Thyroid gland (tissue), 4 donors: ENCODE measurements around the gene MZT2A. TPM values are rescaled to one million over a fixed set of nuclear protein-coding genes. Genes with fewer than 3 reads are reported as not detected.
A peak's percentile ranks its signal among the peaks of the same experiment; 100 is the strongest.
"Not testable (repeated sequence)": the region's sequence is repeated elsewhere in the genome, so short reads cannot be mapped to it uniquely, and the experiment has no call there.

Source experiments
- DNase-seq, 2 donors: peaks; one replicate each; pipeline ENCODE4 v3.0.0-alpha.2; 2019
- H3K27ac ChIP-seq, 3 donors: fragments of 200-600 bp; sonication (generic); 1 replicate in 2 of 3; 2 replicates in 1 of 3; pipeline ENCODE4 v1.5.1; 2016 to 2019; ENCODE audit warnings: mild to moderate bottlenecking in 1 of 3, moderate library complexity in 1 of 3
- H3K27me3 ChIP-seq: fragments of 200-600 bp; sonication (generic); one replicate; pipeline ENCODE4 v1.5.1; 2019
- H3K36me3 ChIP-seq, 2 donors: fragments of 200-600 bp; sonication (generic); one replicate each; pipeline ENCODE4 v1.5.1; 2016 to 2019
- H3K4me1 ChIP-seq, 2 donors: fragments of 200-600 bp; sonication (generic); one replicate each; pipeline ENCODE4 v1.5.1; 2017 to 2019
- H3K4me3 ChIP-seq, 3 donors: fragments of 200-600 bp; sonication (generic); replicated peaks in 1 of 3; 1 replicate in 2 of 3; 2 replicates in 1 of 3; pipeline ENCODE4 v1.5.1; 2016; ENCODE audit warnings: mild to moderate bottlenecking in 1 of 3
- H3K9me3 ChIP-seq: fragments of 200-600 bp; sonication (generic); one replicate; pipeline ENCODE4 v1.5.1; 2017
- POLR2A ChIP-seq, 2 donors: fragments of 450-650 bp; IDR thresholded peaks; one replicate each; pipeline ENCODE4 v1.6.1; 2017; ENCODE audit warnings: antibody characterized with exemption in 2 of 2, mild to moderate bottlenecking in 2 of 2, moderate library complexity in 1 of 2
- WGBS, 2 donors: methylation state at CpG; one replicate each; pipeline ENCODE4 v1.1.5; 2017; 5-methylcytosine and 5-hydroxymethylcytosine counted together
- intact Hi-C: fragments of 100-400 bp; cut with DNase I; formaldehyde crosslinking; loops from one replicate; pipeline ENCODE4 v1.15.1; 2023
- total RNA-seq, 4 donors: library from RNA; depleted of rRNA; stranded (reverse); fragments of >200 nt; gene quantifications; one replicate each; pipeline ENCODE4 v1.2.3, GENCODE V29; 2016
- TF ChIP-seq, protein P1 (sequence below), 6 experiments: fragments of 200-600 bp in 3 of 6; fragments of 450-650 bp in 3 of 6; sonication (generic) in 3 of 6; IDR thresholded peaks; one replicate each; pipeline ENCODE4 v1.5.1; 2016 to 2019; ENCODE audit warnings: antibody characterized with exemption in 6 of 6, mild to moderate bottlenecking in 2 of 6, inconsistent platforms in 1 of 6, moderate library complexity in 1 of 6

The MZT2A gene, protein sequence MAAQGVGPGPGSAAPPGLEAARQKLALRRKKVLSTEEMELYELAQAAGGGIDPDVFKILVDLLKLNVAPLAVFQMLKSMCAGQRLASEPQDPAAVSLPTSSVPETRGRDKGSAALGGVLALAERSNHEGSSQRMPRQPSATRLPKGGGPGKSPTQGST
- total RNA-seq, result 100 to 1,000 TPM in 2 of 4 donors, 10 to 100 TPM in 2; 60.6 to 116 (median 91.8) TPM

DNA sequence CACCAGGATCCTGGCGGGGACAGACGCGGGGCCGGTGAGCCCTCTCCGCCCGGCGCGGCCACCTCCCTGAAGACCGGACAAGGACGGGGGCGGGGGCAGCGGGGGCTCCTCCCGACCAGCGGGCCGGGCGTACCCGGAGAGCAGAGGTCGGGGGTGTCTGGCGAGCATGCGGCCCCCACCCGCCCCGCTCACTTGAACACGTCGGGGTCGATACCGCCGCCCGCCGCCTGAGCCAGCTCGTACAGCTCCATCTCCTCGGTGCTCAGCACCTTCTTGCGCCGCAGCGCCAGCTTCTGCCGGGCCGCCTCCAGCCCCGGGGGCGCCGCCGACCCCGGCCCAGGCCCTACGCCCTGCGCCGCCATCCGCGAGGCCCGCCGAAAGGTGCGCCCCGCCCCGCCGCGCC, at the start of gene MZT2A:
Gene MZT2A, minus strand, starts transcription at position 383 of the 403 bp plus-strand sequence. Its CDS starts 21 bp downstream, at position 362.
- intact Hi-C loops, H3K9me3 ChIP-seq, H3K36me3 ChIP-seq, H3K27me3 ChIP-seq: not testable (repeated sequence)
- Histone ChIP-seq H3K4me1 (peaks cover 24 to 46% of the 10 kb centered on the region in 2 donors), H3K27ac (peak within 1 kb of the TSS; percentile 74 to 93 (median 75)), H3K4me3 (peak within 1 kb of the TSS; percentile 21 to 80 (median 67))
- no CpG with 5 or more reads among the region's 53 CpGs for WGBS, 2 donors
- DNase-seq, result peak in 1 of 2 donors; percentile 37

DNA sequence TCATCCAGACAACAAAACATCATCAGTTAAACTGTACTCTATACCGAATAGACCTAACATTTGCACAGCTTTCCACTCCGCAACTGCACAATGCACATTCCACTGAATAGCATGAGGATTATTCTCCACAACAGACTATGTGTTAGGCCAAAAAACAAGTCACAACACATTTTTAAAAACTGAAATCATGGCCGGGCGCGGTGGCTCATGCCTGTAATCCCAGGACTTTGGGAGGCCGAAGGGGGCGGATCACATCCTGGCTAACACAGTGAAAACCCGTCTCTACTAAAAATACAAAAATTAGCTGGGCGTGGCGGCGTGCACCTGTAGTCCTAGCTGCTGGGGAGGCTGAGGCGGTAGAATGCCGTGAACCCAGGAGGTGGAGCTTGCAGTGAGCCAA, 46.7 kb upstream of the MZT2A start:
- not testable (repeated sequence) for DNase-seq
- 94 to 96% methylated on average over 13 of the region's 13 CpGs for WGBS, 2 donors

DNA sequence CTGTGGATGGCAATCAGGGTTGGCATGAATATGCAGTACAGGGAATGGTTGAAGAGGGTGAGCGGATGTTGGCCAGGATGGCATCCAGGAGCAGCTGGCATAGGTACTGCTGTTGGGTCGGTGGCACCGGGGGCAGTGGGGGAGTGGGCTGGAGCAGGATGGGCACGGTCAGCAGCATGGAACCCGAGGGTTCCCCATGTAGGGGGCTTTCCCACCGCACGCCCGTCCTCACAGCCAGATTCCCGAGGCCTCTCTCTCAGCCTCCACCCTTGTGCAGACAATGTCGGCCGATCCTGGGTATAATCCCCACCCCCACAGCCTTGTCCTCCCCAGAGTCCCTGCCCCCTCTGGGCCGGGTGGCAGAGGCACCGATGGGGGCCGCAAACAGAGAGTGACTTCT, 44.6 kb upstream of the MZT2A start:
- DNase-seq, intact Hi-C loops: not testable (repeated sequence)
- WGBS, 2 donors, result 84 to 95% methylated on average over 9 of the region's 14 CpGs

More for the DNA sequence above, 46.7 kb upstream of the MZT2A start:
- H3K27ac ChIP-seq, H3K27me3 ChIP-seq, H3K9me3 ChIP-seq, H3K4me1 ChIP-seq, H3K4me3 ChIP-seq, intact Hi-C loops, H3K36me3 ChIP-seq: not testable (repeated sequence)

DNA sequence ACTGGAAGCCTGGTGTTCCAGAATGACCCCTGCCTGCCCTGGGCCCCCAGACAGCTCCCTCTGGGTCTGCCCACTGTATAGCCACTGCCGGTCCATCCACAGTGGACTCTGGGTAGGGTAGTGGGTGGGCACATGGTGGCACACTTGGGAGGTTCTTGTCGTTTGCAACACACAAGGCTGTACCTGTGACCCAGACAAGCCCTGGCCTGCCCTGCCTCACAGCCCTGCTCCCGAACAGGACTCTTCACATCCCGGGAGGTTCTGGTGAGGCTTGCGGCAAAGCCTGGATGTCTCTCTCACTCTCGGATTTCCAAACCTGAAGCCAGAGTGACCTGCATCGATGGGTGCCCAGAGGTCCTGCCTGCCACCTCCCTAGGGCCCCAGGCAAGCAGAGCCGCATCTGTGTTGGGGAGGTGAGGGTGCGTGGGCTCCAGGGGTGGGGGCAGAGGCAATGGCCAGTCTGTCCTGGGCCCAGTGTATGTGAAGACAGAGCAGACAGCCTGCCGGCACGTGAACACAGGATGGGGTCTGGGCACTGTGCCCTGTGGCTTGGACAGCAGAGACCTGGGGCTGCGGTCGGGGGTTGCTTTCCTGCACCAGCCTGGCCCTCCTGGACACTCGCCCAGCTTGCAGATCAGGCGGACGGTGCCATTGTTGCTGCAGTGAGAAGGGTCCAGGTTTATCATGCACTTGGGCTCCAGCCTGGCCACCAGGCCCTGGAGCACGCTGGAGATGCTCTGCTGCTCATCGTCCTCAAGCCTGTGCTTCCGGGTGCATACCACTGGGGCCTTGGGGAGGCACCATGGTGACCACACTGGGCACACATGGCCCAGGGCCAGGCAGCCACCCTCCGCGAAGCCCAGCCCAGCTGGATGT, 44.0 kb upstream of the MZT2A start:
- H3K9me3 ChIP-seq, H3K27ac ChIP-seq, H3K4me1 ChIP-seq, intact Hi-C loops, H3K4me3 ChIP-seq, H3K27me3 ChIP-seq, H3K36me3 ChIP-seq, DNase-seq: not testable (repeated sequence)
- 82 to 86% methylated on average over 12 to 14 of the region's 21 CpGs for WGBS, 2 donors

More for the DNA sequence above, 44.6 kb upstream of the MZT2A start:
- H3K9me3 ChIP-seq, H3K36me3 ChIP-seq, H3K27me3 ChIP-seq, H3K4me3 ChIP-seq, H3K27ac ChIP-seq, H3K4me1 ChIP-seq: not testable (repeated sequence)

DNA sequence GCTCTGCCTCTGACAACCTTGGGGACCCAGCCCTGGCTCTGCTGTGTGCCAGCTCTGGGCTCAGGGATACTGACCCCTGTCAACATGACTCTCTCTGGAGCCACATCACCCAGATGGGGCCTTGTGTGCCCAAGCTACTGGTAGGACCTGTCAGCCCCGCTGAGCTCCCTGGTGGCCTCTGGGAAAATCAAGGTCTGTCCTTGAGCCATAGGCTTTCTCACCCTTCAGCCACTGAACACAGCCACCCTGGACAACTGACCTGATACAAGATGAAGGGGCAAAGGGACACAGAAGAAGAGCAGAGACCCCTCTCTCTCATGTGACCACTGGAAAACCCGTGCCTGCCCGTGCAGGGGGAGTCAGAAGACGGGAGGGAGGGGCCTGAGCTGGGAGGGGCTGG, 43.3 kb upstream of the MZT2A start:
- intact Hi-C loops, result no loop called here
- H3K4me1 ChIP-seq, result no peaks in the 10 kb centered on the region
- H3K9me3 ChIP-seq, result no peaks in the 10 kb centered on the region
- no peak overlapping the region for H3K27ac ChIP-seq
- 81 to 100% methylated on average over 1 to 4 of the region's 4 CpGs for whole genome bisulfite sequencing, 2 donors
- no peak overlapping the region for H3K4me3 ChIP-seq
- no peaks in the 10 kb centered on the region for H3K36me3 ChIP-seq
- no peak for DNase-seq
- no peaks in the 10 kb centered on the region for H3K27me3 ChIP-seq
- TF ChIP-seq, protein P1, sequence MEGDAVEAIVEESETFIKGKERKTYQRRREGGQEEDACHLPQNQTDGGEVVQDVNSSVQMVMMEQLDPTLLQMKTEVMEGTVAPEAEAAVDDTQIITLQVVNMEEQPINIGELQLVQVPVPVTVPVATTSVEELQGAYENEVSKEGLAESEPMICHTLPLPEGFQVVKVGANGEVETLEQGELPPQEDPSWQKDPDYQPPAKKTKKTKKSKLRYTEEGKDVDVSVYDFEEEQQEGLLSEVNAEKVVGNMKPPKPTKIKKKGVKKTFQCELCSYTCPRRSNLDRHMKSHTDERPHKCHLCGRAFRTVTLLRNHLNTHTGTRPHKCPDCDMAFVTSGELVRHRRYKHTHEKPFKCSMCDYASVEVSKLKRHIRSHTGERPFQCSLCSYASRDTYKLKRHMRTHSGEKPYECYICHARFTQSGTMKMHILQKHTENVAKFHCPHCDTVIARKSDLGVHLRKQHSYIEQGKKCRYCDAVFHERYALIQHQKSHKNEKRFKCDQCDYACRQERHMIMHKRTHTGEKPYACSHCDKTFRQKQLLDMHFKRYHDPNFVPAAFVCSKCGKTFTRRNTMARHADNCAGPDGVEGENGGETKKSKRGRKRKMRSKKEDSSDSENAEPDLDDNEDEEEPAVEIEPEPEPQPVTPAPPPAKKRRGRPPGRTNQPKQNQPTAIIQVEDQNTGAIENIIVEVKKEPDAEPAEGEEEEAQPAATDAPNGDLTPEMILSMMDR (IDR thresholded peaks at IDR 0.05), result no peak
- TF ChIP-seq POLR2A (IDR thresholded peaks at IDR 0.05), result no peak

DNA sequence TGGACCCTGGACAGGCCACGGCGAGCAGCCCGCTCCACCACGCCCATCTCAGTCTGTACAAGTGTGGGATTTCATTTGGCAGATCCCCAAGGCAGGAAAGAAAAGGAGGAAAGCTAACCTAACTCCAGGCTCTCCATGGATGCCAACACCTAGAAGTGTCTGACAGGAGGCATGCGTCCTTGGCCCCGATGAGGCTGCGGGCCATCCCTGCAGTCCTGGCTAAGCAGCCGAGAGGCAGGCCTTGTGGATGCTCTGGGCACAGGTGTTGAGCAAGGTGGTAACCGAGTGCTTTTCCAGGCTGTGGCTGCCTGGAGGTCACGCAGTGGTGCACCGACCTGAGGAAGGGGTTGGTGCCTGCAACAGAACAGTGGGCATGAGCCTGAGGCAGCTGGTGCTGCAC, 42.8 kb upstream of the MZT2A start:
- H3K4me1 ChIP-seq, H3K36me3 ChIP-seq, H3K27ac ChIP-seq, intact Hi-C loops, DNase-seq, H3K4me3 ChIP-seq, H3K9me3 ChIP-seq, H3K27me3 ChIP-seq: not testable (repeated sequence)
- 81 to 82% methylated on average over 8 to 9 of the region's 11 CpGs for WGBS, 2 donors

DNA sequence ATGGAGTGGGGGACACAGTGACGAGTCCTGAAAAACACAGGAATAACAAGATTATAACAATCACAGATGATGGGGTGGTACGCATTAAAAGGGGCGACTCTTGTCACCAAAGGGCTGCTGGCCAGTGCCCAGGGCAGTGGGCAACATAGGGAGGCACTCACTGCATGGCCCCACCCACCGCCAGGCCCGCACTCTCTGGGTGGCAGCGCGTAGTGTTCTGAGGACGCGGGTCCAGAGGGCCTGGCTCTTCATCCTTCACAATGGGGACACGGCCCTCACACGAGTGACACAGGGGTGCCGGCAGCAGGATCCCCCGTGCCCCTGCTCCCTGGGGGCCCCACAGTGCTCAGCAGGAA, 42.1 kb upstream of the MZT2A start:
- H3K36me3 ChIP-seq, intact Hi-C loops, H3K27me3 ChIP-seq, H3K4me3 ChIP-seq, H3K4me1 ChIP-seq, H3K27ac ChIP-seq, DNase-seq, H3K9me3 ChIP-seq: not testable (repeated sequence)
- 87 to 96% methylated on average over 3 to 5 of the region's 13 CpGs for WGBS, 2 donors

DNA sequence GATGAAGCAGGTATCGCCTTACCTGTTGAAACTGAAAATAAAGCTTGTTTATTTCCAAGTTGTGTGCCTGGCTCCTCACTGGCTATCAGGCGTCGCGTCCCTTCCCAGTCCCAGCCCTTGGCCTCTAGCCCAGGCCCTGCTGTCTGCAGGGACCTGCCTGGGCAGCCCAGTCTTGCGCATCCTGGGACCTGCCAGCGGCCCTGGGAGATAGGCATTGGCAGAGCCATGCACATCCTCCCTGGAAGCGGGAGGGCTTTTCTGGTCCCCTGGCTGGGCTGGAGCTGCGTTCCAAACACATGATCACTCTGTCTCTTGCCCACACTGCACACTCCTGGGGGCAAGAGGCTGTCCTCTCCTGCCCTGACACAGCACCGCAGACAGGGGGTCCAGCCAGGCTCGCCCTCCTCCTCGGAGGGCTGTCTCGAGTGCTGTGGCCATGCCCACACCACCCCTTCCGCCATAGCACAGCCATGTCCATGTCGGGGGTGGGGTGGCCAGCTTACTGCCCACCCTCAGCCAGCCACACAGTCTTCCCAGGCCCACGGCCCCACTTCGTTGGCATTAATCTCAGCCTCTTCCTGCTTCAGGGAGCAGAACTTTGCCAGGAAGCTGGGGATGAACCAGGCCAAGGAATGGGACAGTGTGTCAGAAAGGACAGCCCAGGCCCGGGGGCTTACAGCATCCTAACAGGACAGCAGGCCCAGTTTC, 41.6 kb upstream of the MZT2A start:
- intact Hi-C loops, H3K9me3 ChIP-seq, H3K27me3 ChIP-seq, DNase-seq, H3K27ac ChIP-seq, H3K4me3 ChIP-seq, H3K36me3 ChIP-seq, H3K4me1 ChIP-seq: not testable (repeated sequence)
- 87 to 91% methylated on average over 5 to 13 of the region's 17 CpGs for WGBS, 2 donors

DNA sequence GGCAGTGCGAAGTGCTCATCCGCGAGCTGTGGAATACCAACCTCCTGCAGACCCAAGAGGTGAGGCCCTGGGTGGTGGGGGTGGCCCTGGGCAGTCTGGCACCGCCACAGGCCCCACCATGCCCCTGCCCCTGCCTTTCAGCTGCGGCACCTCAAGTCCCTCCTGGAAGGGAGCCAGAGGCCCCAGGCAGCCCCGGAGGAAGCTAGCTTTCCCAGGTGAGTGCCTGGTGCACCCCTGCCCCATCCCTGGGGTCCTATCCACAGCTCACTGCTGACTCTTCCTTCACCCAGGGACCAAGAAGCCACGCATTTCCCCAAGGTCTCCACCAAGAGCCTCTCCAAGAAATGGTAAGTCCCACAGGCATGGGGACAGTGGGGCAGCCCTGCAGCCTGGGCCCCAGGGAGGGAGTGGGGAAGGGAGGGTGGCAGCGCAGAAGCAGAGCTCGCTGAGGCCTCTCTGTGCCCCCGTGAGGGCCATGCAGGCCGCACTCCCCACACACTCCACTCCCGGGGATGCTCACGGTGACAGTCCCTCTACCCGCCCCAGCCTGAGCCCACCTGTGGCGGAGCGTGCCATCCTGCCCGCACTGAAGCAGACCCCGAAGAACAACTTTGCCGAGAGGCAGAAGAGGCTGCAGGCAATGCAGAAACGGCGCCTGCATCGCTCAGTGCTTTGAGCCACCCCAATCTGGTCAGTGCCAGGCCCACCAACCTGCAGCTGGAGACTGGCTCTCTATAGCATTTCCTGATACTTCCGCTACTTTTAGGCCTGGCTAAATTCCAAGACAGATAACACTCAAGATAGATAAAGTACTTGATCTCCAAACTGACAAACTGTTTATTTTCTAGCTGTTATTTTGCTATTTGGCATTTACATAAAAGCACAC, 40.8 kb upstream of the MZT2A start:
- H3K9me3 ChIP-seq, DNase-seq, H3K4me3 ChIP-seq, H3K27me3 ChIP-seq, H3K4me1 ChIP-seq, H3K27ac ChIP-seq, H3K36me3 ChIP-seq, intact Hi-C loops: not testable (repeated sequence)
- 84 to 89% methylated on average over 12 to 18 of the region's 23 CpGs for WGBS, 2 donors

DNA sequence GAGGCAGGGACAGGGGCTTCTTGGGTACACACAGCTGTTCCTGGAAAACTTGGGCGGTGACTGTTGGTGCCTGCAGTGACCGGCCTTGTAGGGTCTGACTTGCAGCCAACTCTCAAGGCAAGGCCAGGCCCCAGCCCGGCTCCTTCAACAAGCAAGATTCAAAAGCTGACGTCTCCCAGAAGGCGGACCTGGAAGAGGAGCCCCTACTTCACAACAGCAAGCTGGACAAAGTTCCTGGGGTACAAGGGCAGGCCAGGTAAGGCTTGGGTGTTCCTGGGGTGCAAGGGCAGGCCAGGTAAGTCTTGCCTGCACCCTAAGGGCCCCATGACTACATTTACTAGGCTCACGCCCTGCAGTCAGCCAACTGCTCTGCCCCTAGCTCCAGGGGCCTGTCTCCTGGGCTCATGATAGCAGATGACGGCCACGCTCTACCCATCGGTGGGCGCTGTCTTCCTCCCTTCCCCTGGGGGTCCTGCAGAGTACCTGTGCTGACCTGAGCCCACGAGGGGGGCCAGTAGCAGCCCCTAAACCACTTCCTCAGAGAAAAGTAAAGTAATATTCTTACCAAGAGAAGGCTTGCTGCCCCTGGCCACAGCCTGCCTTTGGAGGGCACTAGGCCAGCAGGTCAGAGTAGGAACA, 39.5 kb upstream of the MZT2A start:
- not testable (repeated sequence) for DNase-seq

More for the DNA sequence above, 39.5 kb upstream of the MZT2A start:
- H3K4me1 ChIP-seq, H3K27me3 ChIP-seq, H3K4me3 ChIP-seq, H3K27ac ChIP-seq, intact Hi-C loops, H3K36me3 ChIP-seq, H3K9me3 ChIP-seq: not testable (repeated sequence)
- WGBS, 2 donors, result 92% methylated on average over 3 of the region's 11 CpGs; no CpG with 5 or more reads in 1 of the 2 donors
